Lower leg skin (tissue), 3 donors: ENCODE data around the gene IL15RA.

ENCODE experiments used
- POLR2A ChIP-seq, 2 donors: fragments of 450-650 bp; IDR thresholded peaks; one replicate each; pipeline ENCODE4 v1.6.1; 2016 to 2017; ENCODE audit warnings: antibody characterized with exemption in 2 of 2, mild to moderate bottlenecking in 1 of 2, moderate library complexity in 1 of 2
- TF ChIP-seq, protein P1 (sequence below), 3 donors: fragments of 450-650 bp; IDR thresholded peaks; one replicate each; pipeline ENCODE4 v1.5.1; 2016; ENCODE audit warnings: antibody characterized with exemption in 3 of 3, mild to moderate bottlenecking in 3 of 3, moderate library complexity in 2 of 3

DNA sequence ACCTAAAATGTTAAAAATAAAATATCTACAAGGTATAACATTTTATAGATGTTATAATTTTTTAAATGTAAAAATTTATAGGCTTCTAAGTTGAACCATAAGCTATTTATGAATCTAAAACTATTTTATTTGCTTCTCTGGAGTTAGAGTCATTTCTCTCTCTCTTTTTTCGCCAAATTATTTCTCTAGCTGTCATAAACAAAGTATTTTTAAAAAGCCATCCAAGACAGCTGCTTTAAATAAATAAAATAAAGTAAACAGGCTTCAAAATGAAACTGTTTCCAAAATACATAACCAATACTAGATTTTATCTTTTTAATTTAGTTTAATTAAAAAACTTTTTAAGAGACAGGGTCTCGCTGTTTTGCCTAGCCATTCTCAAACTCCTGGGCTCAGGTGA, 12.4 kb upstream of the IL15RA start:
- no peak for TF ChIP-seq POLR2A (IDR thresholded peaks at IDR 0.05)
- TF ChIP-seq, protein P1, sequence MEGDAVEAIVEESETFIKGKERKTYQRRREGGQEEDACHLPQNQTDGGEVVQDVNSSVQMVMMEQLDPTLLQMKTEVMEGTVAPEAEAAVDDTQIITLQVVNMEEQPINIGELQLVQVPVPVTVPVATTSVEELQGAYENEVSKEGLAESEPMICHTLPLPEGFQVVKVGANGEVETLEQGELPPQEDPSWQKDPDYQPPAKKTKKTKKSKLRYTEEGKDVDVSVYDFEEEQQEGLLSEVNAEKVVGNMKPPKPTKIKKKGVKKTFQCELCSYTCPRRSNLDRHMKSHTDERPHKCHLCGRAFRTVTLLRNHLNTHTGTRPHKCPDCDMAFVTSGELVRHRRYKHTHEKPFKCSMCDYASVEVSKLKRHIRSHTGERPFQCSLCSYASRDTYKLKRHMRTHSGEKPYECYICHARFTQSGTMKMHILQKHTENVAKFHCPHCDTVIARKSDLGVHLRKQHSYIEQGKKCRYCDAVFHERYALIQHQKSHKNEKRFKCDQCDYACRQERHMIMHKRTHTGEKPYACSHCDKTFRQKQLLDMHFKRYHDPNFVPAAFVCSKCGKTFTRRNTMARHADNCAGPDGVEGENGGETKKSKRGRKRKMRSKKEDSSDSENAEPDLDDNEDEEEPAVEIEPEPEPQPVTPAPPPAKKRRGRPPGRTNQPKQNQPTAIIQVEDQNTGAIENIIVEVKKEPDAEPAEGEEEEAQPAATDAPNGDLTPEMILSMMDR (IDR thresholded peaks at IDR 0.05): no peak
